Sigmoid colon (tissue), 7 donors: ENCODE measurements around the gene TRIM65. TPM values are rescaled to one million over a fixed set of nuclear protein-coding genes. Genes with fewer than 3 reads are reported as not detected.
"Not testable (repeated sequence)": the region's sequence is repeated elsewhere in the genome, so short reads cannot be mapped to it uniquely, and the experiment has no call there.

Experiments used
- DNase-seq: peaks from one replicate; pipeline ENCODE4 v3.0.0-alpha.2; 2019
- H3K27ac ChIP-seq, 4 donors: fragments of 200-600 bp; sonication (generic); one replicate each; pipeline ENCODE4 v1.5.1; 2016 to 2019; ENCODE audit warnings: mild to moderate bottlenecking in 1 of 4
- H3K27me3 ChIP-seq, 3 donors: fragments of 200-600 bp; sonication (generic); one replicate each; pipeline ENCODE4 v1.5.1; 2019; ENCODE audit warnings: mild to moderate bottlenecking in 1 of 3
- H3K36me3 ChIP-seq, 4 donors: fragments of 200-600 bp; sonication (generic); one replicate each; pipeline ENCODE4 v1.5.1; 2016 to 2019
- H3K4me1 ChIP-seq, 4 donors: fragments of 200-600 bp; sonication (generic); one replicate each; pipeline ENCODE4 v1.5.1; 2017 to 2019
- H3K4me3 ChIP-seq, 4 donors: fragments of 200-600 bp; sonication (generic); one replicate each; pipeline ENCODE4 v1.5.1; 2017 to 2019; ENCODE audit warnings: mild to moderate bottlenecking in 2 of 4, moderate library complexity in 1 of 4
- H3K9me3 ChIP-seq, 4 donors: fragments of 200-600 bp in 3 of 4; sonication (generic) in 3 of 4; one replicate each; pipeline versions ENCODE4 v1.5.1 to v1.6.1; 2013 to 2019
- EP300 ChIP-seq, 4 donors: sonication (generic); formaldehyde crosslinking; IDR thresholded peaks; one replicate each; pipeline ENCODE4 v1.6.1; 2017; ENCODE audit warnings: antibody characterized with exemption in 4 of 4
- POLR2A ChIP-seq, 2 donors: fragments of 450-650 bp; IDR thresholded peaks; one replicate each; pipeline ENCODE4 v1.6.1; 2016; ENCODE audit warnings: antibody characterized with exemption in 2 of 2, mild to moderate bottlenecking in 2 of 2, moderate library complexity in 2 of 2
- POLR2AphosphoS5 ChIP-seq, 4 donors: sonication (generic); formaldehyde crosslinking; IDR thresholded peaks; one replicate each; pipeline ENCODE4 v1.6.1; 2017; ENCODE audit warnings: antibody characterized with exemption in 4 of 4
- WGBS, 2 donors: extraction: QIAGEN DNeasy Blood & Tissue Kit; methylation state at CpG; one replicate each; pipeline ENCODE4 v1.1.7; 2013; 5-methylcytosine and 5-hydroxymethylcytosine counted together
- intact Hi-C: fragments of 100-400 bp; cut with DNase I; formaldehyde crosslinking; loops from one replicate; pipeline ENCODE4 v1.15.1; 2023
- polyA plus RNA-seq, 3 donors: library from polyadenylated mRNA; stranded (reverse); fragments of 200-250 nt; gene quantifications; one replicate each; pipeline ENCODE4 v1.2.3, GENCODE V29; 2013
- total RNA-seq, 4 donors: library from RNA; depleted of rRNA; stranded (reverse); fragments of >200 nt; gene quantifications; one replicate each; pipeline ENCODE4 v1.1.0, GENCODE V29; 2016
- TF ChIP-seq, protein P1 (sequence below), 4 experiments: fragments of 450-650 bp in 3 of 4; fragments of 200-600 bp in 1 of 4; IDR thresholded peaks; one replicate each; pipeline ENCODE4 v1.5.1; 2016 to 2019; ENCODE audit warnings: antibody characterized with exemption in 4 of 4, mild to moderate bottlenecking in 3 of 4, moderate library complexity in 2 of 4
- donor health status: healthy with polysubstance abuse.
- donor health status: Bipolar disorder and iron deficiency.
- donor health status: healthy.

TRIM65 gene
- total and polyA plus RNA-seq, 7 donors = 7.2 to 27.5 (median 22.4) TPM

DNA sequence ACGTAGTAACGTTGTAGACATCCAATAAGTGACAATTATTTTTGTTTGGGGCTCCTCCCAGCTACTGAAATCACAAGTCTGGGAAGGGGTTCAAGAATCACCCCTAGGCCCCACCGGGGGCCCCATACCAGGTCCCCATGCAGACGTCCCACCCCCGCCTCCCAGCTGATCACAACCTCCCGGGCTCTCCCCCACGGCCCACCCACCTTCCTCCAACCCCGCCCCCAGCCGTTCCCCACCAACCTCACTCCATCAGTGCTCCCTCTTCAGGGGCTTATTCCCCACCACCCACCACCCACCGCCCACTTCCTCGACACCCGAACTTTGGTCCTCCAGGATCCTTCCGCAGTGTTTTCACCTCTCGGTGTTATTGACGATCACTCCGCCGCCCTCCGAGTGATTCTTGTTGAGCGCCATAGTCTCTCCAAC lies 41.9 kb downstream of the TRIM65 start:
- TF ChIP-seq, protein P1, sequence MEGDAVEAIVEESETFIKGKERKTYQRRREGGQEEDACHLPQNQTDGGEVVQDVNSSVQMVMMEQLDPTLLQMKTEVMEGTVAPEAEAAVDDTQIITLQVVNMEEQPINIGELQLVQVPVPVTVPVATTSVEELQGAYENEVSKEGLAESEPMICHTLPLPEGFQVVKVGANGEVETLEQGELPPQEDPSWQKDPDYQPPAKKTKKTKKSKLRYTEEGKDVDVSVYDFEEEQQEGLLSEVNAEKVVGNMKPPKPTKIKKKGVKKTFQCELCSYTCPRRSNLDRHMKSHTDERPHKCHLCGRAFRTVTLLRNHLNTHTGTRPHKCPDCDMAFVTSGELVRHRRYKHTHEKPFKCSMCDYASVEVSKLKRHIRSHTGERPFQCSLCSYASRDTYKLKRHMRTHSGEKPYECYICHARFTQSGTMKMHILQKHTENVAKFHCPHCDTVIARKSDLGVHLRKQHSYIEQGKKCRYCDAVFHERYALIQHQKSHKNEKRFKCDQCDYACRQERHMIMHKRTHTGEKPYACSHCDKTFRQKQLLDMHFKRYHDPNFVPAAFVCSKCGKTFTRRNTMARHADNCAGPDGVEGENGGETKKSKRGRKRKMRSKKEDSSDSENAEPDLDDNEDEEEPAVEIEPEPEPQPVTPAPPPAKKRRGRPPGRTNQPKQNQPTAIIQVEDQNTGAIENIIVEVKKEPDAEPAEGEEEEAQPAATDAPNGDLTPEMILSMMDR (IDR thresholded peaks at IDR 0.05) = no peak
- TF ChIP-seq EP300 (IDR thresholded peaks at IDR 0.05) = no peak
- peak in 1 of 4 donors; percentile 97 for TF ChIP-seq POLR2AphosphoS5 (IDR thresholded peaks at IDR 0.05)
- TF ChIP-seq POLR2A (IDR thresholded peaks at IDR 0.05) = peak in 1 of 2 donors; percentile 77
- Histone ChIP-seq H3K4me3 (peak overlapping the region; percentile 79 to 97 (median 89)), H3K36me3 (peaks cover 10 to 27% (median 14%) of the 10 kb centered on the region in 4 donors), H3K4me1 (peaks cover 0 to 52% (median 42%) of the 10 kb centered on the region in 4 donors), H3K27me3 (no peaks in the 10 kb centered on the region), H3K9me3 (no peaks in the 10 kb centered on the region), H3K27ac (peak overlapping the region; percentile 96 to 100 (median 98))
- no peak for DNase-seq
- WGBS, 2 donors = 1% methylated on average over 19 of the region's 19 CpGs
- intact Hi-C loops = loop anchor here (1.0 to 2.0 kb wide), 3 partner anchors 22 to 70 kb away; partner anchors contain the start of genes TRIM65 and UNK

DNA sequence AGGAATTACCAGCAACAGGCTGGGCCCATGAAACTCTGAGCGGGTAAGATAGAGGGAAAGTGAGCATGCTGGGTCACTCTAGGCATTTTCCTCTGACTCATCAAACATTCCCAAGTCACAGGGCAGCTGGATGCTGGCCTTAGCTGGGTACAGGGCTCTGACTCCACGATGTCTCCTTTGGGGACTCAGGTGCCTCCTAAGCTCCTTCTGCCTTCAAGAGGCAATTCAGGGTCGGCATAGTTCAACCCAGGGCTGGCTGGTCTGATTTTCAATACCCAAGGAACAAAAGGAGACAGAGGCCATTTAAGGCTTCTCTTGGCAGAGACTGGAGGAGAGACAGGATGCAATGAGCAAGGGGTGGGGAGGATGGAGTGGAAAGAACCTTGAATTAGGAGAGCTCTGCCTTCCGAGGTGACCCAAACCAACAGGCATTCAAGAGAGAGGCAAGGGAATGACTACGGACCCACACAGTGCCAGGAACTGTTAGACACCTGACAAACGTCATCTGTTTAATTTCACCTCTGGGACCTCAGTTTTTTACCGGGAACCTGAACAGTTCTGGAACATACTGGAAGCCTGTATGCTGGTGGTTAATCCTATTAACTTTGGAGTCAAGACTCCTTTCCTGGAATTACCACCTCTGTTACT lies 42.5 kb downstream of the TRIM65 start:
- Histone ChIP-seq H3K27ac (peak overlapping the region; percentile 96 to 100 (median 98)), H3K4me3 (peak overlapping the region; percentile 79 to 97 (median 89)), H3K27me3 (no peaks in the 10 kb centered on the region), H3K4me1 (peaks cover 0 to 59% (median 47%) of the 10 kb centered on the region in 4 donors), H3K36me3 (peaks cover 16 to 34% (median 21%) of the 10 kb centered on the region in 4 donors), H3K9me3 (no peaks in the 10 kb centered on the region)
- peak; percentile 81 for DNase-seq
- TF ChIP-seq, protein P1 (IDR thresholded peaks at IDR 0.05) = no peak
- TF ChIP-seq POLR2AphosphoS5 (IDR thresholded peaks at IDR 0.05) (peak; percentile 42 to 74 (median 57)), POLR2A (IDR thresholded peaks at IDR 0.05) (no peak), EP300 (IDR thresholded peaks at IDR 0.05) (peak in 2 of 4 donors; percentile 32 to 51)
- intact Hi-C loops = loop anchor here (2.0 kb wide), 1 partner anchor 69 kb away; the partner anchor contains the start of gene UNK
- 29 to 41% methylated on average over 7 of the region's 7 CpGs for WGBS, 2 donors

DNA sequence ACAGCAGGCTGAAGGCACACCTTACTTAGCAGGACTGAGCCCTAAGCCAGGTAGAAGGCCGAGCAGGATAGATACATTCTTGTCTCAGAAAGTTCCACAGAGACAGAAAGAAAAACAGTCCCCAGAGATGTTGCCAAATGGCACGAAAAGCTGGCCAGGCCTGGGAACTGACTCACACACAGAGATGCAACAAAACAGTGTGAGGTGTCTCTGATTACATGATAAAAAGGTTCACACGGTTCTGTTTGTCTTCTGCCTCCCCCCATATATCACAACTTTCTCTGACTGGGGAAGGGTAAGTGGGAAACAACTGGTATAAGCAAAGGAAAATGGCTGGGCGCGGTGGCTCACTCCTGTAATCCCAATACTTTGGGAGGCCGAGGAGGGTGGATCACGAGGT lies 43.3 kb downstream of the TRIM65 start:
- H3K27ac ChIP-seq = peak overlapping the region; percentile 96 to 100 (median 98)
- peak; percentile 70 for DNase-seq
- intact Hi-C loops = no loop called here
- 85 to 87% methylated on average over 7 of the region's 7 CpGs for WGBS, 2 donors
- H3K4me3 ChIP-seq = peak overlapping the region in 1 of 4 donors; percentile 94
- no peaks in the 10 kb centered on the region for H3K9me3 ChIP-seq
- no peaks in the 10 kb centered on the region for H3K27me3 ChIP-seq
- TF ChIP-seq, protein P1 (IDR thresholded peaks at IDR 0.05) = no peak
- peak in 1 of 4 donors; percentile 17 for TF ChIP-seq POLR2AphosphoS5 (IDR thresholded peaks at IDR 0.05)
- TF ChIP-seq EP300 (IDR thresholded peaks at IDR 0.05) = no peak
- no peak for TF ChIP-seq POLR2A (IDR thresholded peaks at IDR 0.05)
- H3K36me3 ChIP-seq = peaks cover 24 to 42% (median 28%) of the 10 kb centered on the region in 4 donors
- H3K4me1 ChIP-seq = peaks cover 0 to 67% (median 55%) of the 10 kb centered on the region in 4 donors

DNA sequence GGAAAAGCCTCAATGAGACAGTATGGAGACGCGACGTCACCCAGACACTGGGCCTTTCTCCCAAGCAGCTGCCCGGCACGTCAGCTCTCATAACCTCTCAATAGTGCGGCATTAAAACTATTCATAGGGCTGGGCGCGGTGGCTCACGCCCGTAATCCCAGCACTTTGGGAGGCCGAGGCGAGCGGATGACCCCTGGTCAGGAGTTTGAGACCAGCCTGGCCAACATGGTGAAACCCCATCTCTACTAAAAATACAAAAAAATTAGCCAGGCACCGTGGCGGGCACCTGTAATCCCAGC lies 45.1 kb downstream of the TRIM65 start:
- H3K4me1 ChIP-seq = peaks cover 0 to 75% (median 60%) of the 10 kb centered on the region in 4 donors

DNA sequence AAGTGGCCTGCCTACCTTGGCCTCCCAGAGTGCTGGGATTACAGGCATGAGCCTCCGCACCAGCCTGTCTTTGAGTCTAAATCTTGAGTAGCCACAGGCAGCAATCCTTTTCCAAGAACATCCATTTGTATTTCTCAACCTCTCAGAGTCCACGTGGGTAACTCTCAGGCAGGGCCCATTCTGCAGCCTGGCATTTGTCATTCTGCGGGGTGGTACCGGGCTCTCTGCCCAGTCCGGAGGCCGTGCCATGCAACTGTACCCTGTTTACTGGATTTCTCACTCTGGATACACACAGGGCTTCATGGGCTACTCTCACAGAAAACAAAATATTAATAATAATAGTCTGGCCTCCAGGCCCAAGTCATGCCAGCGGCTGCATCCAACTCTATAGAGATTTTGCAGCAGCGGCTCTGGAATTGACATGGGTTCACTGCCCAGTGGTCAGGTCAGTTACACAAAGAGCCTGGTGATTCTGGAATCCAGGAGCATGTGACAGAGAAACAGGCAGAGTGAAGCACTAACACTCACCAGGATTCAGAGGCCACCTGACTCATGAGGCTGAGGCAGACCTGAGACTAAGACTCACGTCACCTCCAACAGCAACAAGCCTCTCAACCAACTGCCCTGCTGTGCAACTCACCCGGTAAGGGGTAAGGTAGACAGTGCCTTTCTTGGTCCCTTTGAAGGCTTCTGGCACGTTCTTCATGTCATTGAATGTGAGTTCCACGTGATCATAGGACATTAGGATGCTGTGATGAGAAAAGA lies 45.6 kb downstream of the TRIM65 start:
- H3K4me1 ChIP-seq = peaks cover 0 to 75% (median 60%) of the 10 kb centered on the region in 4 donors
- intact Hi-C loops = no loop called here
- WGBS, 2 donors = 95% methylated on average over 12 of the region's 12 CpGs
- H3K4me3 ChIP-seq = no peak overlapping the region
- H3K27ac ChIP-seq = peak overlapping the region in 3 of 4 donors; percentile 98 to 100 (median 99)
- H3K36me3 ChIP-seq = peaks cover 46 to 65% (median 51%) of the 10 kb centered on the region in 4 donors
- peak in 3 of 4 donors; percentile 26 to 67 (median 56) for TF ChIP-seq EP300 (IDR thresholded peaks at IDR 0.05)
- TF ChIP-seq POLR2A (IDR thresholded peaks at IDR 0.05) = no peak
- TF ChIP-seq POLR2AphosphoS5 (IDR thresholded peaks at IDR 0.05) = peak; percentile 34 to 71 (median 44)
- DNase-seq = peak; percentile 89
- H3K27me3 ChIP-seq = no peaks in the 10 kb centered on the region
- no peaks in the 10 kb centered on the region for H3K9me3 ChIP-seq

More for the DNA sequence above, 45.1 kb downstream of the TRIM65 start:
- H3K27me3 ChIP-seq, intact Hi-C loops, H3K9me3 ChIP-seq, H3K4me3 ChIP-seq: not testable (repeated sequence)
- peak; percentile 62 for DNase-seq
- Histone ChIP-seq H3K36me3 (peaks cover 41 to 60% (median 46%) of the 10 kb centered on the region in 4 donors), H3K27ac (peak overlapping the region in 3 of 4 donors; percentile 98 to 100 (median 99))
- 93 to 94% methylated on average over 15 of the region's 15 CpGs for WGBS, 2 donors
